COLO668 (cell line): ENCODE measurements around the gene RPL15.

Experiments used
- DNase-seq: peaks from one replicate; lab custom pipeline; 2025; ENCODE audit not compliant: unreplicated experiment; lab: John Stamatoyannopoulos, UW

The RPL15 gene

DNA sequence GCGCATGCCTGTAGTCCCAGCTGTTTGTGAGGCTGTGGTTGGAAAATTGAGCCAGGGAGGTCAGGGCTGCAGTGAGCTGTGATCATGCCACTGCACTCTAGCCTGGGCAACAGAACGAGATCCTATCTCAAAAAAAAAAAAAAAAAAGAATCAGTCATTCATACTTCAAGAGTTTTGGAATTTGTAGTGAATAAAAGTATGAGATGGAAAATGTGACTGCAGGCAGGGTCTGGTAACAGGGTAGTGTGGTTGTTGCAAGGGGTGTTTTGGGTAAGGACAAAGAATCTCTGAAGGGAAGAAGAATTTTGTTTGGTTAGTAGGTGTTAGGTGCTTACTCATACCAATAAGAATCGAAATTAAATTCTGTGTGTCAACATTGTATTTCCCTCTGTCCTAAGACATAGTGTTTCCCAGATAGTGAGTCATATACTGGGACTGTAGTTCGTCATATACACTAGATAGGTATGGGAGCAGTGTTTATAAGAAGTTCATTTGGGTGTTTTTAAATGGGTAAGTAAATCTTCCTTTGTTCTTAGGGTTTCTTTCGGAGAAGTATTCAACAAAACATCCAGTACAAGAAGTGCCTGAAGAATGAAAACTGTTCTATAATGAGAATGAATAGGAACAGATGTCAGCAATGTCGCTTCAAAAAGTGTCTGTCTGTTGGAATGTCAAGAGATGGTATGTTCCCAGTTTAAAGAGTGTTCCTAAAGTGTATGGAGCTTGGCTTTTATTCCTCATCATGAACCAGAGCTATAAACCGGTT is 42.4 kb downstream of the RPL15 start:
- DNase-seq: no peak

DNA sequence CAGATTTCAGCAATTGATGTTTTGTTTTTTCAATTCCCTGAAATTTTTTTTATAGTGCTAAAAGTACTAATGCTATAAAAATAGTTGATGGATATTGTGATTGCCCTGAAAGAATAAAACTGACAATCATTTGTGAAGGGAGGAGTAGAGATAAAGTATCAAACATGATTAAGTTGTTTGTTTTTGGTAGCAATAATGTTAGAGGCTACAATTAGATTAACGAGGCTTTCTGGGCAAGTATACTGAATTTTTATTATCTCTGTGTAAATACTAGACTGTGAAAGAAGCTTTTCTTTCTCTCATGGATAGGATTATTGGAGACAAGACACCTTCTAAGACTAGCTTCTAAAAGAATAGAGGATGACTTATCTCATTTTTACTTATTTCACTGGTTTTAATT is 43.7 kb downstream of the RPL15 start:
- DNase-seq: no peak

DNA sequence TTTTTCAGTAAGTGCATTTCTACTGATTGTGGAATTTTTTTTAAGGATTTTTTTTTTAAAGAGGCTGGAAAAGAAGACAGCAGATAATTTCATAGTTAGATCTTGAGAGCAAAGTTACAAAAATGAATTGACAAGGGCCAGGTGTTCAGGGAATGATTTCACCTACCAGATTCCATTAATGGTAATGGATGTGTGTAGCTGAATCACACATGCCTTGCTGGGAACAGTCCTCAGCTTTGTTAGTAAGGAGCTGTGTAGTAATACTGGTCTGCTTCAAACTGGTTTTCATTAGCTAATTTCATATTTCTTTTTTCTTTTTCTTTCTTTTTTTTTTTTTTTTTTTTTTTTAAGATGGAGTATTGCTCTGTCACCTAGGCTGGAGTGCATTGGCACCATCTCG is 44.1 kb downstream of the RPL15 start:
- DNase-seq: no peak

DNA sequence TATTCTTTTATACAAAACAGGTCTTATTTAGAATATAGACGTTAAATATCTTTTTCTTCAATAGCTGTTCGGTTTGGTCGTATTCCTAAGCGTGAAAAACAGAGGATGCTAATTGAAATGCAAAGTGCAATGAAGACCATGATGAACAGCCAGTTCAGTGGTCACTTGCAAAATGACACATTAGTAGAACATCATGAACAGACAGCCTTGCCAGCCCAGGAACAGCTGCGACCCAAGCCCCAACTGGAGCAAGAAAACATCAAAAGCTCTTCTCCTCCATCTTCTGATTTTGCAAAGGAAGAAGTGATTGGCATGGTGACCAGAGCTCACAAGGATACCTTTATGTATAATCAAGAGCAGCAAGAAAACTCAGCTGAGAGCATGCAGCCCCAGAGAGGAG is 45.0 kb downstream of the RPL15 start:
- no peak for DNase-seq

DNA sequence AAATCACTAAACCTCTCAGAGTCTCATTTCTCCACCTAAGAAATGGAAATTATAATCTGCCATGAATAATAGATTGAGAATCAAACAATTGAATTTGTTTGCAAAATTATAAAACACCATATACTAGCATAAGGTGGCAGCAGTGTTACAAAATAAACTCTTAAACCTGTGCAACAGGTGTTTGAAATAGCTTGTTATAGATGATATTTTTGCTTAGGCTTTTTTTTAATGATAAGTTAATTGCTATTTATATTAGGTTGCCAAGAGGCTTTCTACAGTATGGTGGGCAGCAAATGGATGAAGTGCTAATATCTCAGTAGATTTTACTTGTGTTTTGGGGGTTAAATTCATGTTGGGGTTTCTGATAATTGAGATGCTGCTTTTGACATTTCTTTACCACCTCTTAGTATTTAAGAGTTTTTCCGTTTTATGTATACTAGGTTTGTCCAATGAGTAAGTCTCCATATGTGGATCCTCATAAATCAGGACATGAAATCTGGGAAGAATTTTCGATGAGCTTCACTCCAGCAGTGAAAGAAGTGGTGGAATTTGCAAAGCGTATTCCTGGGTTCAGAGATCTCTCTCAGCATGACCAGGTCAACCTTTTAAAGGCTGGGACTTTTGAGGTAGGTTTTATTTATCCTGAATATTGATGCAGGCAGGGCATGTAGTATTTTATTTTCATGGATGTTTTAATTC is 47.8 kb downstream of the RPL15 start:
- no peak for DNase-seq

DNA sequence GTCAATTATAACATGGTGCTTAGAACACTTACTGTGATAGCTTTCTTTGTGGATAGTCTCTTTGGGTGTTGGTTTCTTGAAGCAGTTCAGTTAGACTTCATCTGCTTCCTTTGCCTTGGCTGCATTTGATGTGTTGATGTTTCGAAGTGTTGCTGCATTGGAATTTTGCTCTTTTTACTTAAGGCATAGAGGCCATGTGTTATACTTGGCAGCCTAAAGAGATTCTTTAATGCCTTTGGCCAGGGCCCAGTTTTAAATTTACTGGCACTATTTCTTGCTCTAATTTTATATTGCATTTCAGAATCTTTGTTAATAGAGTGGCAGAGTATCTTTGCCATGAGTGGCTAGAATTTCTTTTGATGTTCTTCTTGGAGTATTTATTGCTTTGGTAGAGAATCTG is 49.4 kb downstream of the RPL15 start:
- DNase-seq: no peak

DNA sequence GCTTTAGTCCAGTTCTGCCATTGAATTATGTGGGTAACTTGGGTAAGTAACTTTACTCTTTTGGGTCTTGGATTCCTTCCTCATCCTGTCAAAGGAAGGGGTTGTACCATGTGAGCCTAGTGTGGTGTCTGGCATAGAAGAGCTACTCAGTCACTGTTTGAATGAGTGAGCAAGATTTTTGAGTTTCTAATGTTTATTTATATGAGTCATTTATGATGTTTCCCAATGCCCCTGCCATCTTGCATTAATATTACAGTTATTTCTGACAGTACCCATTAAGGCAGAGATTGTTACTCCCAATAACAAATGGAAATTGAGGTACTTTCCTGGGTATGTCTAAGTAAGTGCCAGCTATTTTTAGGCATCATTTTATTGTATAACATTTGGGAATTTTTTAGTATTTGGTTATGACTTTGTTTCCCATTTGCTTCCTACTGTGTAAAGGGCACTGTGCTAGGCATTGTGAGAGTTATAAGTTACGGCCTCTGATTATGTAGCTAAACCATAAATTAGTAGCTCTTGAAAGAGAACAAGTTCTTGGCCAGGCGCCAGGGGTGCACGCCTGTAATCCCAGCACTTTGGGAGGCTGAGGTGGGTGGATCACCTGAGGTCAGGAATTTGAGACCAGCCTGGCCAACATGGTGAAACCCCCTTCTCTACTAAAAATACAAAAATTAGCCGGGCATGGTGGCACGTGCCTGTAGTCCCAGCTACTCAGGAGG is 51.7 kb downstream of the RPL15 start:
- DNase-seq: peak; percentile 53

DNA sequence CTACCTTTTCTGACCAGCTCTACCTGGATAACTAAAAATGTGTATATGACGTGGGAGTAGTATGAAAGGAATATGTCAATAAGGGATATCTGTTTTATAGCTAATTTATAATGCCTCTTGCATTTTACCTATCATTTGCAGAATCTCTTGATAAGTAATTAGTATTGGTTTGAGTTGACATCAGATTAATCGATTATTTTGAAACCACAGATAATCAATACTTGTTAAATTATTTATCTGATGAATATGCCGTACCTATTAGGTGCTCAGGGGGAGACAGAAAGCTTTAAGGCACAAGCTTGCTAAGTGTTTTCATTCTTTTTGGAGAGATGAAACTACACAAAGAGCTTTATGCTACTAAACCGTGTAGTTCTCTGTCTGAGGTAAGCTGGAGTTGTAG is 52.5 kb downstream of the RPL15 start:
- DNase-seq: no peak
